Measurements from ENCODE around the gene SLC16A9. TPM values are rescaled to one million over a fixed set of nuclear protein-coding genes. Genes with fewer than 3 reads are reported as not detected.

SLC16A9 gene
- total and polyA plus RNA-seq, 2 donors (not counting 3 experiments of a cell fraction or from before 2014, with no cell fraction given) = 0.35 TPM; not detected in 1

GRCh38 chr10:59684006-59684405 is 25.6 kb downstream of the SLC16A9 start:
- Histone ChIP-seq H3K9ac (replicated peaks; ENCODE audit: extremely low read depth, insufficient read depth, low read length) (no peak overlapping the region), H3K79me2 (ENCODE audit: control insufficient read depth, insufficient read depth, low read length) (no peaks in the 10 kb centered on the region), H3K4me3 (replicated peaks in 1 of 3; ENCODE audit: insufficient read depth in 1 of 3, low read depth in 1 of 3, low read length in 3 of 3) (no peak overlapping the region), H2AFZ (ENCODE audit: low read depth, low read length) (no peak overlapping the region), H3K27ac (ENCODE audit: insufficient read depth, low read depth, low read length) (no peak overlapping the region), H3K9me1 (replicated peaks; ENCODE audit: control insufficient read depth, extremely low read depth, insufficient read depth, low read length) (no peaks in the 10 kb centered on the region), H3K27me3 (ENCODE audit: control insufficient read depth in 2 of 2, insufficient read depth in 2 of 2, low read length in 2 of 2) (no peaks in the 10 kb centered on the region), H3K4me1 (ENCODE audit: control insufficient read depth, extremely low read depth, insufficient read depth, low read length) (no peaks in the 10 kb centered on the region), H3K9me3 (replicated peaks; ENCODE audit: control insufficient read depth, insufficient read depth, low read length) (no peaks in the 10 kb centered on the region), H3K4me2 (ENCODE audit: insufficient read depth, low read length) (no peak overlapping the region), H4K20me1 (replicated peaks; ENCODE audit: control insufficient read depth, extremely low read depth, insufficient read depth, low read length) (no peaks in the 10 kb centered on the region), H3K36me3 (ENCODE audit: control insufficient read depth in 2 of 2, extremely low read depth in 1 of 2, insufficient read depth in 2 of 2, low read length in 2 of 2) (no peaks in the 10 kb centered on the region)
- ChIA-PET CTCF (no interaction called here), POLR2A (no interaction called here)
- no peak for FAIRE-seq
- intact Hi-C loops (cut with micrococcal nuclease) (no loop called here), dilution Hi-C loops (cut with MboI; ENCODE audit: extremely low pct_ligation_motif_present, low sequenced_read_pairs) (no loop called here)
- no peak for TF ChIP-seq EZH2 (IDR thresholded peaks at IDR 0.05; ENCODE audit: borderline replicate concordance, low read depth, low read length, severe bottlenecking)
- TF ChIP-seq POLR2A (IDR thresholded peaks at IDR 0.05; ENCODE audit: low read depth, low read length) = no peak
- no peak for TF ChIP-seq GATA2 (IDR thresholded peaks at IDR 0.05; ENCODE audit: insufficient read depth, insufficient read length, low read depth, low read length)
- no peak for TF ChIP-seq CTCF (IDR thresholded peaks at IDR 0.05; ENCODE audit: extremely low read depth in 1 of 2, insufficient read depth in 1 of 2, low read depth in 1 of 2, low read length in 2 of 2)
- no peak for TF ChIP-seq POLR2AphosphoS5 (IDR thresholded peaks at IDR 0.05; ENCODE audit: insufficient read depth, low read depth, low read length)
- no peak for TF ChIP-seq MYC (IDR thresholded peaks at IDR 0.05; ENCODE audit: low read depth, low read length)
- TF ChIP-seq, protein P1, sequence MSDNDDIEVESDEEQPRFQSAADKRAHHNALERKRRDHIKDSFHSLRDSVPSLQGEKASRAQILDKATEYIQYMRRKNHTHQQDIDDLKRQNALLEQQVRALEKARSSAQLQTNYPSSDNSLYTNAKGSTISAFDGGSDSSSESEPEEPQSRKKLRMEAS (IDR thresholded peaks at IDR 0.05; ENCODE audit: insufficient read depth, insufficient read length) = no peak
- TF ChIP-seq JUN (IDR thresholded peaks at IDR 0.05; ENCODE audit: borderline replicate concordance, insufficient read depth, insufficient read length, low read depth) = no peak
- no peak for DNase-seq (ENCODE audit: low read depth, low spot score)
- no TSS peak for BruUV-seq (replicated peaks)

All from endothelial cell of umbilical vein (primary cell).